HTR-8/SVneo (cell line): Measurements from ENCODE around the gene ZBTB46.
"Not testable (repeated sequence)": the region's sequence is repeated elsewhere in the genome, so short reads cannot be mapped to it uniquely, and the experiment has no call there.

Source experiments
- DNase-seq: peaks from one replicate; pipeline ENCODE4 v3.0.0; 2011; ENCODE audit warnings: low spot score, mixed read lengths; ENCODE audit not compliant: insufficient read length
- FAIRE-seq: peaks from 2 replicates; lab custom pipeline; 2011; peaks lifted over from hg19 to GRCh38; lab: Jason Lieb, UNC

Gene ZBTB46, protein sequence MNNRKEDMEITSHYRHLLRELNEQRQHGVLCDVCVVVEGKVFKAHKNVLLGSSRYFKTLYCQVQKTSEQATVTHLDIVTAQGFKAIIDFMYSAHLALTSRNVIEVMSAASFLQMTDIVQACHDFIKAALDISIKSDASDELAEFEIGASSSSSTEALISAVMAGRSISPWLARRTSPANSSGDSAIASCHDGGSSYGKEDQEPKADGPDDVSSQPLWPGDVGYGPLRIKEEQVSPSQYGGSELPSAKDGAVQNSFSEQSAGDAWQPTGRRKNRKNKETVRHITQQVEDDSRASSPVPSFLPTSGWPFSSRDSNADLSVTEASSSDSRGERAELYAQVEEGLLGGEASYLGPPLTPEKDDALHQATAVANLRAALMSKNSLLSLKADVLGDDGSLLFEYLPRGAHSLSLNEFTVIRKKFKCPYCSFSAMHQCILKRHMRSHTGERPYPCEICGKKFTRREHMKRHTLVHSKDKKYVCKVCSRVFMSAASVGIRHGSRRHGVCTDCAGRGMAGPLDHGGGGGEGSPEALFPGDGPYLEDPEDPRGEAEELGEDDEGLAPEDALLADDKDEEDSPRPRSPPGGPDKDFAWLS

DNA sequence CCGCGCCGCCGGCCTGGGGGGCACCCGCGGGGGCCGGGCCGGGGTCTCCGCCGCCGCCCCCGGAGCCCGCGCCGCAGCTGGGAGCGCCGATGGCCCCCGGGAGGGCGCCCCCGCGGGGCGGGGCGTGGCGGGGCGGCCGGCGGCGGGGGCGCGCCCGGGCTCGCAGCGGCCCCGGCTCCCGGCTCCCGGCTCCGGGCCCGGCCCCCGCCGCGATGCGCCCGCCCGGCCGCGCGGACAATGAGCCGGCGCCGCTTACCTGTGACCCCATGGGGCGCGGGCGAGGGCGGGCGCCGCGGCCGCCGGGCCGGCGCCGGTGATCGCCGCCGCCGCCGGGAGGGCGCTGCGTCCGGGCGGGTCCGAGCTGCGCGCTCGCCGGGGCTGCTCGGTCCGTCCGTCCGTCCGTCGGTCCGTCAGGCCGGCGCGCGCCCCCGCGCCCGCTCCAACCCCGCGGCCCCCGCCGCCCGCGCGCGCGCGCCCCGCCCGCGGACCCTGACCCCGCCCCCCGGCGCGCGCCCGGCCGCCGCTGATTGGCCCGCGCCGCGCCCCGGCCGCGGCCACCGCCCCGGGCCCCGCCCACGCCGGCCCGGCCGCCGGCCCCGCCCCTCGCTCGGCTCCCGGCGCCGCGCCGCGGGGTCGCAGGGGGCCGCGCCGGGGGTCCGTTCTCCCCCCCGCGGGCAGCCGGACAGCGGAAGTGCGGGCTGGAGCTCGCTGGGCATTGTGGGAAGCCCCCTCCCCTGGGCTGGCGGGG is at the start of gene ZBTB46:
TSS of gene ZBTB46 (minus strand) at position 424 of the 748 bp plus-strand sequence. CDS start 40,507 bp downstream, outside the sequence.
- FAIRE-seq (peak; percentile 90), DNase-seq (peak; percentile 93)

DNA sequence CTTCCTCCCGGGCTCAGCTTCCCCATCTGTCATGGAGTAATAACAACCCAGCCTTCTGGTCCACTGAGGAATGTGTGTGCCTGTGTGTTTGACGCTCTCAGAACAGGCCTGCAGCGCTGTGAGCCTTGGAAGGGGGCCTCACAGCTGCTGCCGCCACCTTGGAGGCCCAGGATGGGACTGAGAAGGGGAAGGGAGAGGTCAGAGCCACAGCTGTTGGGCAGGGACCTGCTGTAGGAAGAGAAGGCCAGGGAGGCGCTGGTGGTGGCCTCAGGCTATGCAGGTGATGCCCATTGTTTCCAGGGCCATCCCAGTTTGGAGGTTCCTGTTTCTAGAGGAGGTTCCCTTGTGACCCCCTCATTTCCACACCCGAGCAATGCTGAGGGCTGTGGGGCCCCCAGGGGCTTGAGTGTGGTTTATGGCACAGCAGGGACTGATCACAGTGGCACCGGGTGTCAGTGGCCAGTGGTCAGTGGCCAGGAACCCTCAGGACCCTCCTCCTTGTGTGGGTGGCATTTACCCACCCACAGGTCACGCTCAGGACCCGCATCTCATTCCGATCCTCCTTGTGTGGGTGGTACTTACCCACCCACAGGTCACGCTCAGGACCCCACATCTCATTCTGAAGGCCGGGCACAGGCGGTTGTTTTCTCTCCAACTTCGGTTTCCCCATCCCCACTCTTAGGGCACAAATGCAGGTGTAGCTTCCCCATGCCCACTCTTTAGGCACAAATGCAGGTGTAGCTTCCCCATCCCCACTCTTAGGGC is 48.0 kb upstream of the ZBTB46 start:
- FAIRE-seq: no peak
- DNase-seq: no peak

DNA sequence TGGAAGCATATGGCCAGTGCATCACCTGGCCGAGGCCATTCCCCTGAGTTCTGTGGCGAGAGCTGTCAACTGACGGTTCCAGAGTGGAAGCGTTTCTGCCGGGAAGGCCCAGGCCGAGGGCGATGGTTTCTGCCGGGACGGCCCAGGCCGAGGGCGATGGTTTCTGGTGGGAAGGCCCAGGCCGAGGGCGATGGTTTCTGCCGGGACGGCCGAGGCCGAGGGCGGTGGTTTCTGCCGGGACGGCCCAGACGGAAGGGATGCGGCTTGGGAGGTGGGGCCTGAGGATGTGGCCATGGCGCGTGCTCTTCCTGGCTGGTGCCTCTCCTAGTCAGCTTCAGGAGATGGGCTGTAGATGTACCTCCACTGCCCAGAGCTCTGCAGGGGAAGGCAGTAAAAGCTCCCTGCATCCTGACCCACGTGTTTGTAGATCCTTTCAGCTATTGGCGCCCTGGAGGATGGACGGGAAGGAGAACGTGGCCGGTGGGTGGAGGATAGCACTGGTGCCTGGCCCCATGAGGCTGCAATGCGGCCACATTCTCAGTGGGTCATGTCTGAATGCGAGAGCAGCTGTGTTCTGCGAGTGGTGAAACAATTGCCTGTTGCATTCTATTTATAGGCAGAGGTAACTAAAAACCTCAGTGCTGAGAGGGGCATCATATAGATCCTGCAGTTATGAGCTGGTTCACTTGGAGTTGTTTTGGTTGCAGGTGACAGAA is 46.8 kb upstream of the ZBTB46 start:
- no peak for DNase-seq
- FAIRE-seq: no peak

DNA sequence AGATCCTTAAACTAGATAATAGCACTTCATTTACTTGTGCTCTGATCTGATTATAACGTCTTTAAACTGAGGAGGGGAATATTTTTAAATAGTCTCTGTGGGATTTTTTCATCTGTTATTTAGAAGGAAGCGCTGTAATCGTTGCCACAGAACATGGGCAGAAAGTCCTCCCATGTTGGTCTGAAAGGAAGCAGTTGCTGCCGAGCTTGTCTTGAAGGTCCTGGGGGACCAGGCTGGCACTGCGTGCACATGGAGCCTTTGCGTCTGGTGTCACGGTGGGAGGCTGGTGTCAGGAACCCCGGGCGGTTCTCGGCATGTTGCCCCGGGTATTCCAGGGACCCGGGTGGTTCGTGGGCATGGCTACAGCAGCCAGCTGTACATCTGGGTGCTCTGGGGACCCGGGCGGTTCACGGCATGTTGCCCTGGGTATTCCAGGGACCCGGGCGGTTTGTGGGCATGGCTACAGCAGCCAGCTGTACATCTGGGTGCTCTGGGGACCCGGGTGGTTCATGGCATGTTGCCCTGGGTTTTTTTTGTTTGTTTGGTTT is 45.5 kb upstream of the ZBTB46 start:
- DNase-seq (no peak), FAIRE-seq (no peak)

GRCh38 chr20:63874241-63874640 is 43.2 kb upstream of the ZBTB46 start:
- DNase-seq, FAIRE-seq: not testable (repeated sequence)

- no peak for DNase-seq
- FAIRE-seq: peak; percentile 85
These were observed 42.5 kb upstream of the ZBTB46 start for GRCh38 chr20:63873477-63873971.

- no peak for DNase-seq
- no peak for FAIRE-seq
These were observed 37.2 kb upstream of the ZBTB46 start for GRCh38 chr20:63868264-63868663.

GRCh38 chr20:63867042-63867441 is 36.0 kb upstream of the ZBTB46 start:
- FAIRE-seq, DNase-seq: not testable (repeated sequence)

DNA sequence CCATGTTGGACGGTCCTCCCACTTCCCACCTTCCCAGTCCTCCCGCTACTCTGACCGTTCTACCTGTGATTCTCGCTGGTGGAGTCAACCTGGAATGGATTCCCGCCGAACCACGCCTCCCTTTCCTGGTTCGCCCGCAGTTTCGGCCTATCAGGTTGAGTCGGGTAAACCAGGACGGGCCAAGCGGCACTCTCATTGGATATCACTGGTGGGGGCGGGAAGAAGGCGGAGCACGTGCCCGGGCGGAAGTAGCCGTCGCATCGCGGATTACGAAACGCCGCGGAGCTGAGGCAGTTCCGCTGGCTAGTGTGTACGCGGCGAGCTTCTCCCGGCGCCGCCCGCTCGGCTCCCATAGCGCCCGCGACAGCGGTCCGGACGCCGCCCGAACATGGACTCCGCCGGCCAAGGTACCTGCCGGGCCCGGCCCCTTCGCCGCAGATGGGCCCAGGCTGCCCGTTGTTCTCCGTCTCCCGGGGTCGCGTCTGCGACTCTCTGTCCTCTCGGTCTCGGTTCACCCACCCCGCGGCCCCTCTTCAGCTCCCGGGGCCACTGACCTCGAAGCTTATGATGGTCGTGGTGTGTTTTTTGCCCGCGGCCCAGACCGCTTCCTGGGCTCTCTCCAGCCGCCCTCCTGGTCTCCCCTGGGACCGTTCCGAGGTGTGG is 34.0 kb upstream of the ZBTB46 start, which contains the start of gene TPD52L2:
TSS of gene TPD52L2 (plus strand) at position 293 of the 663 bp plus-strand sequence. CDS start at position 389, 96 bp downstream.
- FAIRE-seq: peak; percentile 100
- peak; percentile 100 for DNase-seq

- no peak for DNase-seq
- no peak for FAIRE-seq
These were observed 33.5 kb upstream of the ZBTB46 start for GRCh38 chr20:63864545-63864977.

DNA sequence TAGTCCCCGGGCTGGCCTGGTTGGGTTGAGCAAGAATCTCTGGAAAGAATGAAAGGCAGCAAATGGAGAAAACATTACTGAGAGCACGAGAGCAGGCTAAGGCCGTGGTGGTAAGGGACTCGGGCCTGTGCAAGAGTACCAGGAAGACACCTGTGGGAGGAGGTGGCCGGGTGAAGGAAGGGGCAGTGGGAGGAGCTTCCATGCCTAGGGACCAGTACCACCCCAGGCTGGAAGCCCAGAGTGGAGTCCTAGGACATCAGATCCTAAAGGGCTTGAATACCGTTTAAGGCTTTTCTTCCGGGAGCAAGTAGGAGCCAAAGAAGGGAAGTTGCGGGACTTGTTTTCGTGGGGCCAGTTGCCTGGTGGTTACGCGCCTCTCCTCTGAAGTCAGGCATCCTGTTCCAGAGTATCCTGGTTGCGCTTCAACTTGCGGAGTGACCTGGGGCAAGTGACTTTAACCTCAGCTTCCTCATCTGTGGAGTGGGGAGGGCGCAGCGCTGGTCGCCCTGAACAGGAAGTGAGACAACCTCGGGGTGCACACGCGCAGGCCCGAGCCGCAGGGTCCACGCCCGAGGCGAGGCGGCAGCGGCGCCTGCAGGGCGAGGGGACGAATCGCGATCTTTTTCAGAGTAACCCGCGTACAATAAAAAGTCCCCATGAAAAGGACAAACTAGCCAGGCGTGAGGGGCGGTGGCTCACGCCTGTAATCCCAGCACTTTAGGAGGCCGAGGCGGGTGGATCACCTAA is 32.9 kb upstream of the ZBTB46 start:
- FAIRE-seq (peak; percentile 95), DNase-seq (peak; percentile 93)

GRCh38 chr20:63863021-63863797 is 32.1 kb upstream of the ZBTB46 start:
- FAIRE-seq: peak; percentile 79
- DNase-seq: no peak

GRCh38 chr20:63861981-63862901 is 31.2 kb upstream of the ZBTB46 start:
- DNase-seq: no peak
- FAIRE-seq: peak; percentile 68

GRCh38 chr20:63861365-63861934 is 30.4 kb upstream of the ZBTB46 start, which contains the start of gene ABHD16B:
Gene ABHD16B (plus strand): TSS chr20:63861498. CDS start chr20:63861541, 43 bp downstream.
- FAIRE-seq: no peak
- no peak for DNase-seq

- no peak for FAIRE-seq
- no peak for DNase-seq
These were observed 29.4 kb upstream of the ZBTB46 start for GRCh38 chr20:63860325-63861051.
